CD4-positive, alpha-beta T cell treated with Interferon gamma for 1 hour (primary cell): Measurements from ENCODE around the gene LMO4.
A peak's percentile ranks its signal among the peaks of the same experiment; 100 is the strongest.

Source experiments
- DNase-seq: peaks from one replicate; pipeline ENCODE4 v3.0.0-alpha.2; 2020

The LMO4 gene, protein sequence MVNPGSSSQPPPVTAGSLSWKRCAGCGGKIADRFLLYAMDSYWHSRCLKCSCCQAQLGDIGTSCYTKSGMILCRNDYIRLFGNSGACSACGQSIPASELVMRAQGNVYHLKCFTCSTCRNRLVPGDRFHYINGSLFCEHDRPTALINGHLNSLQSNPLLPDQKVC

DNA sequence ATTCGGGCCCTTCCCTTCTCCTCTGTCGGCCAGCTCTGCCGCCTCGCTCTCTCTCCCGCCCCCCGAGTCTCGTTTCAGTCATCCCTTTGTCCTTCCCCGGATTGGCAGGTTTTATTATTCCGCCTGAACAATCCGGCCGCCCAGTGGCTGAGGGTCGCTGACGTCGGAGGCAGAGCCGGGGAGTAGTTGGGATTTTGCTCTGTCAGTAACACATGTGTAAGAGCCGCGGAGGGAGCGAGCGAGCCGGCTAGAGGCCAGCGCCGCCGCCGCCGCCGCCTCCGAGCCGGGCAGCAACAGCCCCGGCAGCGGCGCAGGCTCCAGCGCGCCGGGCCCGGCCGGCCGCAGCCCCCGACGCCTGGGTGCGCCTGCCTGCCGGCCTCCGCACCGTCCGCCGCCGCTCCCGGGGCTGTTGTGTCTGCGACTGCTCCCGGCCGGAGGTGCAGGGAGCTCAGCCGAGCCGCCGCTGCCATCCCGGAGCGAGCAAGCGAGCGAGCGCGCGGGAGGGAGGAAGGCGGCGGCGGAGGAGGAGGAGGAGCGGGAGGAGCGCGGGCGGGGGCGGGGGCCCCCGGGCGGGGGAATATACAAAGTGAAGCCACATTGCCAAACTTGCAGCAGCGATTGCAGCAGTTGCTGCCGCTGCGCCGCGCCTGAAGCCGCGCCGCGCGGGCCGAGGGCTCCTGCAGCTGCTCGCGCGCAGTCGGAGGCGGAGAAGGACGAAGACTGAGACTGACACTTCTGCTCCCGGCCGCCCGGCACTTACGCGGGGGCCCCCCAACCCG lies at the start of gene LMO4:
Gene LMO4, plus strand, starts transcription at position 609 of the 779 bp plus-strand sequence. CDS start 3,136 bp downstream, outside the sequence.
- DNase-seq = peak; percentile 90

DNA sequence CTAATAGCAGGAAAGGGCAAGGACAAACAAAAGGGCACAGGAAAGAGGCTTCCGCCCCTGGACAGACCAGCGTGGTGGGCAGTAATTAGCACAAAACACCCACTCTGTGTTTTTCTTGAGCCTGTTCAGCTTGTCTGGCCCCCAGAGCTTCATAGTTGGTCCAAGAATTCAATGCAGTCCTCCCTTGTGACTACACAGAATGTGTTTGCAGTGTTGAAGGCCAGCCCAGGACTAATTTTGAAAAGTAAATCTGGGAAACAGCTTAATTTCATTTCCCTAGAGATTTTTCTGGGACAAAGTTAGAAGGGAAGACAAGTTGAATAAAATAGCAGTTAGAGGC lies 49.2 kb upstream of the LMO4 start:
- no peak for DNase-seq

DNA sequence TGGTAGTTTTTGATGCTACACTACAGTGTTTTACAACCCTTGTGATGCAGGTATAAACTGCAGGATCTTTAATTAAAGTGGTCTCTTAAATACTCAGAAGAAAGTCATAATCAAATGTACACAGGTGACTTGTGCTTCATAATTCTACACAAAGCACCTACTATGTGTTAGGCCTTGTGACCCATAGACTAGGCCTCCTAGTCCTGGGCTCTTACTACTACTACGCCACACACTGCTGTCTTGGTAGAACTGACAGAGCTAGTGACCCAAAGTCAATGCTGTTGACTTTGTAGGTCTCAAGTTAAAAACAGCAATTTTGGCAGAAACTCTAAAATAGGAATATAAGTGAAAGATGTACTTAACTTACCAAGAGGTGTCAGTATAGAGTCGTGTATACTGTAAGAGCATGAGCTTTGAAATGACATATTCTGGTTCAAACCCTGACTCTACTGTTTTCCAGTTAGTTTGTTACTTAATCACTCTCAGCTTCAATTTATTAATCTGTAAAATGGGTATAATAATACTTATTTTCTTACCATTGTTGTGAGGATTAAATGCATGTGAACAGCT lies 48.6 kb upstream of the LMO4 start:
- no peak for DNase-seq

DNA sequence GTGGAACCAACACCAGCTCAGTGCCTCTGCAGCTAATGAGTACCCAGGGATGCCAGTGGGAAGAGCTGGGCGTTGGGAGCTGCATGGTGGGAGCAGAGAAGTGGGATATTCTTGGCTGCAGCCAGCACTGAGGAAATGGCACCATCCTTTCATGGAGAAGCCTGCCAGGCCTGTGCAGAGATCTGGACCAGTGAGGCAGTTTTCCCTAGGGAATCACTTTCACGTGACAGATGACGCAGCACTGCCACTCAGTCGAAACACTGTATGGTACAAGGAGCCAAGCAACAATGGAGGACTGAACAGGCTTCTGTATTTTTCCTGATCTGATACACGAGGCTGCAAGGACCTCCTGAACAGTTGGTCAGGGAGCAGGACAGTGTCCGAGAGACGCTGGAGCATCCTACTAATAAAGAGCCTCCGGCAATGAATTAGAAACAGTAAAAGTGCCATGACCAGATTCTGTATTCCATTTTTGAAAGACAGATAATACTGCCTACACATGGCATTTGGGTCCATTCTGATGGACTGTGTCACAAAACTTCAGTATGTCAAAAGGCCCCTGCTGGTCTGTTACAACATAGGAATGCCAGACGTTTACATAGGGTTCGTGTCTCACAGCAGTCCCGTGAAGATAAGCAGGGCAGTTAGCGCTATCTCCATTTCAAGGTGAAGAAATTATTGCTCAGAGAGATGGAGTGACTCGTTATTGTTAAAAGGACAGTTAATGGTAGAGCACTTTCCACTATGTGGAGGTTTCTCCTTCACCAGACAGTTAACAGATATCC lies 44.0 kb upstream of the LMO4 start:
- no peak for DNase-seq

DNA sequence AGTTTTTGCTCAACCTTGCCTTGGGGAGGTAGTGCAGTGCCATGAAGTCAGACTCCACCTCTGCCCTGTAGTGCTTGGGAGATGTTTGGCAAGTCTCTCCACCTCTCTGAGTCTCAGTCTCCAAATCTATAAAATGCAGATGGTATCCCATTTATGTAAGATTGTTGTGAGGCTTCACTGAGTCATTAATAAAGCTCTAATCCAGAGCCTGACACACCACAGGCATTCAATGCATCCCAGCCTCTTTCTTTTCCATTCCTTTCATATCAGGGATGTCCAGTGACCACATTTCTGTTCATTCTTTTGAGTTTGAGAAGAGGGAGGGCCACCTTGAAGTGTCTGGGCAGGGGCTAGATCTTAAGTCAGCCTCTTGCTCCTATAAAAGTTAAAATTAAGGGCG lies 37.6 kb upstream of the LMO4 start:
- no peak for DNase-seq

DNA sequence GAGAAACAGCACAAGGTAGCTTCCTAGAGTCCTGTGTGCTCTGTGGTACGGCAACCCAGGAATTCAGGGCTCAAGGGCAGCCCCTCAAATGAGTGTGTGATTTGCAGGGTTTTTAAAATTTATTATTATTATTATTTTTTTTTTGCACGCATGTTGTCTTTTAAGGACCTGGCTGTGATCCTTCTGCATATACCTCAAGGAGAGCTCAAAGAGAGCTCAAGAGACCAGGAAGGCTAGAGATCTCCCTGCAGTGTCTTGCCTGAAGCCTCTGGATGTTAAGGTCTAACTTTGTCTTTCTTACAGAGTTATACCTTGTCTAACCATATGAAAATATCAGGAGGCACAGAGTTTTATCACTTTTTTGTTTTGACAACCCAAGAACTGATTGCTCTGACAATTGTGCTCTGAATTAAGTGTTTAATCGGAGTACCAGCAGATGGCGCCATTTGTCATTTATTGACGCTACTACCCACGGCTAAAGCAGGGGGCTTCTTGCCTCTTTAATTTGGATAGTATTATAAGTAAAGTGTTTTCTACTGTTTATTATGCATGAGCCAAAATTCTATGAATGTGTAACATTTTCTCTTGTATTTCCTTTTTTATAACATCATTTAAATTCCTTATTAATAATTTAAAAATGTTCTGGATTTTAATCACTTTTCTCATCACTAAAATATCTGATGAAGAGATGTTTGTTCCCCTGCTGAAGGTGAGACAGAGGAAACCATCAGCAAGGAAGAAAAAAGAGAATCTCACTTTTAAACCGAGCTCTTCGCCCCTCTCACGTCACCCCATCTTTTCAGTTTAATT lies 35.8 kb upstream of the LMO4 start:
- peak; percentile 38 for DNase-seq

DNA sequence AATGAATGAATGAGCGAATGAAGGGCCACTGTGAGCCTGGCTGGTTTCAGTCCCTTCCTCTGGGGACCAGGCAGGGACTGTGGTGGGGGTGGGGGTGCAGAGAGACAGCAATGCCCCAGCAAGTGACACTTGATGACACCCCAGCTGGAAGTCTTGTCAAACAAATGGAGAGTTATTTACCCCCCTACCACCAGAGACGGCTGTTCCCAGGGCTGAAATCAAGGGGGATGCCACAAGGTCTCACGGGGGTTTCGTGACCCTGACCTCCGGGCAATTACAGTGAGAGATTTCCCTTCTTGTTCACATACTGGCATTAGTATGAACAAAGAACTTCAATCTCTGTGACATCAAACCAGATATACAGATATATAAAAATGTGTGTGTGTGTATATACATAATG lies 34.0 kb upstream of the LMO4 start:
- DNase-seq = no peak

DNA sequence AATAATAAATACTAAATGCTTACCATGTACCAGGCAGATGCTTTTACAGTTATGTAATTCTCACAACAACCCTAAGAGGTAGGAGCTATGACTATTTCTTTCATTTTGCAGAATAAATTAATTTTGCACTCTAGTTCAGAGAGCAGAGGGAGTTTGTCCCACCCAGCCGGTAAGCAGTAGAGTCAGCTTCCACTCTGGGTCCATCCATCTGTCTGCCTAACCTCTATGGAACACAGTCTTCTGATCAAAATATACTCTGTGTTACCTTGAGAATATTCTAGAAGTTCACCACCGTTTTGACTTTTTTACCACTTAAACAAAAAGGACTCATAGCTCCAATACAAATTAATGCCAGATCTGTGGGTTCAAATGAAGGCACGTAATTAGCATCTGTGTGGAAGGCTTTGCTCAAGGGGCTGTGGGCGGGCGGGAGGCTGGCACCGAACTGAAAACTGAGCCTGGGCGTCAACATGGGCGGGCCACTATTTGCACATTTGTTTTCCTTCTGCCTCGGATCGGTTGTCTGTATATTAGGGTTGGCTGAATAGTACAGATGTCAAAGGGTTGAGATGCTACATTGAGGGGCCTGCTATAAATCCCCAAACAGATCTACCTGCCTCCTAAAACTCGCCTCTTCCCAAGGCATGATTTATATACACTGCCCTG lies 33.1 kb upstream of the LMO4 start:
- no peak for DNase-seq

DNA sequence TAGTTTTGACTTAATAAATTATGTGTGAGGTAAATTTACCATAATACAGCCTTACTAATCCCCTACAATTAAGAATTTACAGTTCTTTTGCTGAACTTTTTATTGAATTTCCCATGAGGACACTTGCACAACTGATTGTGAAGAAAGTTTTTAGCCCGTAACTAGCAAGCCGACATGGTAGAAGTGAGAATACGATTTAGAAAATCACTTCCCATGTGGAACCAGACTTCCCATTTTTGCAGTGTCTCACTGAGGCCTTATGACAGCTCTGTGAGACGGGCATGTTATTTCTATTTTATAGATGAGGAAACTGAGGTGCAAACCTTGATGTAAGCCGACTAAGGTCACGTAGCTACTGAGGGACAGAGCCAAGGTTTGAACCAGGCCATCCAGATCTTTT lies 32.5 kb upstream of the LMO4 start:
- DNase-seq = no peak

DNA sequence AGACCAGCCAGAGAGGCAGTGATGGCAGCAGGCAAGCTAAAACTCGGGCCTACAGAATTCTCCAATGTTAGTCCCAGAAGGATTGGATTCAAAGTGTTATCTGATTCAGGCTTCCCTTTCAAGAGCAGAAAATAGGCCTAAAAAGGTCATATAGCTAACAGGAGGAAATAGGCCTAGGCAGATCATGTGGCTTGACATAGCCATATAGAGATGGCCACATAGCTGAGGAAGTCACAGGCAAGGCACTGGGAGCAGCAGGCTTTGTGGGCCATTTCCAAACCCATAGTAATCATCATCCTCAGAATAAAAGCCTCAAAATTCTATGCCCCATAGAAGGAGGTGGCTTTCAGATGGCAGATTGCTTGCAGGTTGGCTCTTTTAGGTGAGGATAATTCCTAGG lies 29.0 kb upstream of the LMO4 start:
- no peak for DNase-seq

DNA sequence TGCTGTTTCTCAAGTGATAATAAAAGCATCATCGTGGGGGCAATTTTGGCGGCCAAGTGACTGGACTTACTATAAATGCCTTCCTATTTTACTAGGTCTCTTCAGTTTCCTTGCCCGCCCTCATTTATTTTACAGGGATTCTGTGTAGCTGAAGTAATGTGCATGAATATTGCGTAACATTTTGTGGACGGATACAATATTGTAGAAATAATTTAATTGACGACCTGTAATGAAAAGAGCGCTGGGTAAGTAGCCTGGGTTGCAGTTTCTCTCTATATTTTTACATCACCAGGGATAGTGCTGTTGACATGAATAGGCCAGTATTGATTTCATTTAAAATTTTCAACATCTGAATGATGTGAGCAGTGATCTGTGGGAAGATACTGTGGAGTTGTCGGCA lies 28.1 kb upstream of the LMO4 start:
- no peak for DNase-seq

DNA sequence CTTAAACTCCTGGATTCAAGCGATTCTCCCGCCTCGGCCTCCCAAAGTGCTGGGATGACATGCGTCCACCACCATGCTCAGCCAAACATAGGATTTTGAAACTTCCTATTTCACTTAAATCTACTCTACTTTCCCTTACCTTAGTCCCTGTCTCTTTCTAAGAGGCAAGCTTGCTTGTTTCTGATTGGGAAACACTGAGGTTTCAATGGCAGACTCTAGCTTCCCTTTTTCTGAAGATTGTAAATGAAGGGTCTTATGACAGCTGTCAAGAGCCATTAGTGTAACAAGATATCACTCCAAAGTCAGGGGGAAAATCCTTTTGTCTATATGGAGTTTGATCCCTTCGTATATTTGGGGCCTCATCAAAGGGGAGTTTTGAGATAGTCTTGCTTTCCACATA lies 23.5 kb upstream of the LMO4 start:
- DNase-seq = no peak

DNA sequence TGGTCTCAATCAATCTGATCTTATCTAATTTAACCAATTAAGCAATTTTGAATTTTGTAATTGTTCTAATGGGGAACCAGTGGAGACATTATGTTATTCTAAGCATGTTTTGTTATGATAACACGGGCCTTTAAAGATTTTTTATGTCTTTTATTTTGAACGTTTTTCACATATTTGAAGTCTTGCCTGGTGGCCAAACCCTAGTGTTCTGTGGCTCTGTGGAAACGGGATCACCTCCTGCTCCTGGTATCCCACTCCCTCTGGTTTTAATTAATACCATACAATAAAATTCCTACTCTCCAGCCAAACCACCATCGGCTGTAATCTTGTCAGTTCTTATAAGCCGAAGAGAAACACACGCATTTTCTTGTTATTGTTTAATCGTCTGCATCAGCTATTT lies 22.9 kb upstream of the LMO4 start:
- DNase-seq = no peak

DNA sequence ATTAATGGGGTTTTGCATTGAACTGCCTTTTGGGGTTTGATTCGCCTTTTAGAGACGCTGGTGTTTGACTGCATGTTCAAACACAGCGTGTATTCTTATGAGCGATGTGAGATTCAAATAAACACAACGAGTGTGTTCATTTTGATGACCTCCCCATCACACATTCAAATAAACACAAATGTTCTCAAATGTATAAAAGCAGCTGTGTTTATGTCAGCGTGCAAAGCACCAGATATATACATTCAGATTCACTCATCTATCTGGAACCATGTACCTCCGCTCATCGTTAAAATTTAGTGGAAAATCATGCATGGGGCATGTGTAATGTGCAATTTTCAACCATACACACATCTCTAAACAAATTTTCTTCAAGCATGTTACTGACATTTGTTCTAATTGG lies 21.4 kb upstream of the LMO4 start:
- no peak for DNase-seq

DNA sequence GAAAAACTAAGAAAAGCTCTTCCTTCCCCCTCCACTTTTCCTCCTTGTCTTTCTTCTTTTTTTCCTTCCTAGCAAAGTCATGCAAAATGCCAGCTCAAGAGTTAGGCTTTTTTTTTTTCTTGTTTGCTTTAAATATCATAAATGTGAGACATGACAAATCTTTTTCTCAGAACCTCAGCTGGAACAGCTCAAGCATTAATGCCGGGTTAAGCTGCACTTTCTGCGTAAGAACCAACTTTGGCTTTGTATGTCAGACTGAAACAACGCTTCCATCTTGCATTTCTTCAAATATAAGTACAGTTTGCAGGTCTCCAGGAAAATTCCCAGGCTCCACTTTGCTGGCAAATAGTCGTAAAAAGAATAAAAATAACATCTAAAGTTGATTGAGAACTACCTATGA lies 20.7 kb upstream of the LMO4 start:
- no peak for DNase-seq

DNA sequence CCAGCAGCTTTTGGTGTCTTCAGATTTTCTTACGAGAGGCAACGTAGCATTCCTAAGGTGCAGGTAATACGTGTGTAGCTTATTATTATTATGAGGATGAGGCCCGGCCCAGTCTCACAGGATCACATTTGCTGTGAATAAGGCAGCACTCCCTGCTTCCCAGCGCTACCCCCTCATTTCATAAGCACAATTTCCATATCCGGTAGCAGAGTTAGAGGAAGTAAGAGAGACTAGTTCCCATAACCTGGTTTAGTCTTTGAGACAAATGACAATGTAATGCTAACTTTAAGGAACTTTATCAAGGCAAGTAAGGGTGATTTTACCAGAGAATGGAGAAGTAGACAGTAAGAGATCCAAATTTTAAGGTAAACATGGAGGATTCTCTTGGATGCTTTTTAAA lies 14.6 kb upstream of the LMO4 start:
- no peak for DNase-seq

DNA sequence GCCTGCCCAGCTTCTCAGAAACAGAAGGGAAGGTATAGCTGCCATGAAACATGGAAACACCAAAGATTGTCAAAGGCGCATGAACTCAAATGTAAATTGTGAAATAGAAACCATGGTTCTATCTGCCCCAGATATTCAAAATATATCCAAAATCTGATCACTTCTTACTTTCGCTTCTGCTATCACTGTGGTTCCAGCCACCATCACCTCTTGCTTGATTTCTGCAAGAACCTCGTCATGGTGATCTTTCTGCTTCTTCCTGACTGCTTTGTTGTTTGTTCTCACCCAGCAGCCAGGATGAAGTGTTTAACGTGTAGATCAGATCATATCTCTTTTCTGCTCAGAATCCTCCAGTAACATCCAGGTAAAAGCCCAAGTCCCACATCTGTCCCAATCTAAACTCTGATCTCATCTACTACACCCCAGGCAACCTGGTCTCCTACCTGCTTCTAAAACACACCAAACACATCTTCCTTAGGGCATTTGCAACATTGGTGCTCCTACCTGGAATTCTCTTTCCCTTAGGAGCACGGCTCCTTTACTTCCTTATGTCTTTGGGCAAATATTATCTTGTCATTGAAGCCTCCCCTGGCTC lies 10.5 kb upstream of the LMO4 start:
- no peak for DNase-seq

DNA sequence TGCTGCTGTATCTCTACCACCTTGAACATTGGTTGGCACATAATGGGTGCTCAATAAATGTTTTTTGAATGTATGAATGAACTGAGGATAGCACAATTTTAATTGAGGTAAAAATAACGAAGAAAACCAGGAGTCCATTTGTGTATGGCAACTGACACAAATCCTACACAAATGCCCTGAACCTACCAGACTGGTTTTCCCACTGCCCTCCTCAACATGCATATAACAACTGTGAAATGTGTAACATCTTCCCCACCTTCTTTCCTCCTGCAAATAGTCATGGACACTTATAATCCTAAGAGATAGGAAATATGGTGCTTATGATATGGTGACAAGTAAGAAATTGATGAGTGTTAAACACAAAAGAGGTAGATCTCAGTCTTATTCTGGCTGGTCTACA lies 9.9 kb upstream of the LMO4 start:
- DNase-seq = no peak

DNA sequence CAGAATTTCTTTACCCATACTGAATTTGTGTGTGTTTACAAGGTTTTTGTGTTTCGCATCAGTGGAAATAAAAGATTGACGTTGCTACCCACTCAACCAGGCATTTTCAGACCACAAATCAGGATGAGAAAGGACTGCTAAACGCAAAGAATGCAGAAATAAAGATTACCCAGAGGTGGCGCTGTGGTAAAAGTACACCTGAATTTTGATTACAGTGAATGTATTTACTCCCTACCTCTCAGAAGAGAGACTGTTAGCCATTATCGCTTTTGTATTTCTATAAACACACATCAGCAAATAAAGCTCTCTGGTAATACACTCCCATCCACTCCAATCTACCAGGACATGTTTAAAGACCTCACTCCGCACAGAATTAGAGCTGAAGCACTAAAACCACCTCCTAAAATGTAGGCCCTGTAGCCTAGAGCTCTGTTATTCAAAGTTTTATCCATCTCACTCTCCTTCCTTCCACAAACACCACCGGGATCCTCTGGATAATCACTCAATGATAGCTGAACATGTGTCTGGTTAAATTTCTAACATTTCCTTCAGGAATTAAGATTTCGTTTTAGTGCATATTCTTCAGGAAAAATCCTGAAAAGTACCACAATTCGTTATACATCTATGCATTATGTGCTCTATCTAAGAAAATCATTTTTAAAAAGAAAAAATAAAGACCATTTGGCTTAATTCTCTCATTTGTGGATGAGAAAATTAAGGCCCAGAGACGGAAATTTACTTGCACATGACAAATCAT lies 2.5 kb upstream of the LMO4 start:
- no peak for DNase-seq

DNA sequence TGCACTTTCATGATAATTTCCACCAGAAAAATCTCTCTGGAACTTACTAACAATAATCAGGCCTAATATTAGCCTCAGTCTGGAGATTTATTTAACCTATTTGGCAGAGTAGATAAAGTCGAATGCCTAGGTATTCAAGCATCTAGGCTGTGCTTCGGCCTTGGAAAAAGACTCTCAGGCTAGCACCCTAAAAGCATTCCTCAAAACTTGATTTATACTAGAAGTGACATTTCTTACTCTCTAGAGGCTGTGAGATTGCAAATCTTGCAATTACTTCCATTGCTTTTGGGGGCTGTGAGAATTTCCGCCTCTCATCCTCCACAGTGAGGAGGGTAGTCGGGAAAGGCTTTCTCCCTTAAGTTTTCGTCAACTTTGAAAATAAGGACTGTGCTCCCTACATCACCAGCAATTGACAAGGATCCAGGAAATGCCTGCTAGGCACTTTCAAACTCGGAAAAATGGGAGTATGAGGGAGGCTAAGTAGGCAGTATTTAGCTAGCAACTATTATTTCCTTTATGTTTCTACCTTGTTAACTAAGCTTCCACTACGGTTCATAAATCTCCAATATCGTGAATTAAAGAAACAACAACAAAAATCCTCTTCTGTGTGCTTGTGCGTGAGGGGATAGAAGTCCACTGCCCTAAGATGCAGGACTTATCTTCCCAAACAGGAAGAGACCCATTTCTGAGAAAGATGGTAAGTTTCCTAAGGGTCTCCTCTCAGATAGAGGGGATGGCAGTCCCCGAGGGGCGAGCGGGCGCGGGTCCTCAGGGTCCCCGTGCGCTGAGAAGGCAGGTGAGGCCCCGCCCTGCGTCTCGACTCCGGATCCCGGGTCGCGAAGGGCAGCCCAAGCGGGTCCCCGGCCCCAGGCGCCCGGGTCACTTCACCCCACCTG lies 1.1 kb upstream of the LMO4 start:
- DNase-seq = no peak
